HepG2 (cell line): Measurements from ENCODE around the gene ABCB9. TPM values are rescaled to one million over a fixed set of nuclear protein-coding genes. Genes with fewer than 3 reads are reported as not detected.

Experiments used
- AHR ChIP-seq: IDR thresholded peaks from 2 replicates; pipeline ENCODE4 v1.6.1; 2018; ENCODE audit warnings: missing genetic modification reagents, missing compliant biosample characterization
- BHLHE40 ChIP-seq: IDR thresholded peaks from 2 replicates; pipeline ENCODE4 v1.6.1; 2011; ENCODE audit warnings: low read length, improper control_type of control experiment
- CEBPG ChIP-seq: IDR thresholded peaks from 2 replicates; pipeline ENCODE4 v1.6.1; 2016
- FOSL2 ChIP-seq: sonication (generic); formaldehyde crosslinking; IDR thresholded peaks from 2 replicates; pipeline ENCODE4 v1.4.0; 2020; ENCODE audit warnings: missing genetic modification reagents
- GATAD1 ChIP-seq: IDR thresholded peaks from 2 replicates; pipeline ENCODE4 v1.6.1; 2016; ENCODE audit warnings: missing genetic modification reagents, missing compliant biosample characterization
- MAFK ChIP-seq, 2 experiments: IDR thresholded peaks in 1 of 2; conservative IDR thresholded peaks in 1 of 2; 2 replicates each; pipeline ENCODE4 v1.6.1; 2011; ENCODE audit warnings: improper control_type of control experiment in 2 of 2, low read length in 2 of 2
- MED8 ChIP-seq: sonication (generic); formaldehyde crosslinking; IDR thresholded peaks from 2 replicates; pipeline ENCODE4 v1.8.1; 2023; ENCODE audit warnings: mild to moderate bottlenecking, missing genetic modification reagents; ENCODE audit not compliant: insufficient replicate concordance
- RARA ChIP-seq: IDR thresholded peaks from 2 replicates; pipeline ENCODE4 v1.6.1; 2016; ENCODE audit warnings: missing genetic modification reagents, missing compliant biosample characterization
- RFX1 ChIP-seq: fragments of 450-650 bp; IDR thresholded peaks from 2 replicates; pipeline ENCODE4 v1.6.1; 2017
- SOX5 ChIP-seq: IDR thresholded peaks from 2 replicates; pipeline ENCODE4 v1.6.1; 2016; ENCODE audit warnings: borderline replicate concordance
- SOX6 ChIP-seq, 2 experiments: fragments of 450-650 bp in 1 of 2; sonication (generic) in 1 of 2; formaldehyde crosslinking in 1 of 2; IDR thresholded peaks; 2 replicates each; pipeline versions ENCODE4 v1.4.0 to v1.6.1; 2017 to 2020; ENCODE audit warnings: antibody characterized with exemption in 1 of 2, mild to moderate bottlenecking in 1 of 2, missing genetic modification reagents in 1 of 2
- TBX2 ChIP-seq: sonication (generic); formaldehyde crosslinking; IDR thresholded peaks from 2 replicates; pipeline ENCODE4 v1.5.0; 2020; ENCODE audit warnings: missing genetic modification reagents, mild to moderate bottlenecking, borderline replicate concordance
- ZNF121 ChIP-seq: sonication (generic); formaldehyde crosslinking; IDR thresholded peaks from 2 replicates; pipeline ENCODE4 v1.5.0; 2020; ENCODE audit warnings: mild to moderate bottlenecking, missing genetic modification reagents
- ZNF17 ChIP-seq: sonication (generic); formaldehyde crosslinking; IDR thresholded peaks from 2 replicates; pipeline ENCODE4 v1.5.0; 2020; ENCODE audit warnings: mild to moderate bottlenecking, missing genetic modification reagents
- ZNF264 ChIP-seq: sonication (generic); formaldehyde crosslinking; IDR thresholded peaks from 2 replicates; pipeline ENCODE4 v1.4.0; 2020; ENCODE audit warnings: missing genetic modification reagents
- ZNF468 ChIP-seq: sonication (generic); formaldehyde crosslinking; IDR thresholded peaks from 2 replicates; pipeline ENCODE4 v1.8.0; 2022; ENCODE audit warnings: mild to moderate bottlenecking, moderate library complexity, missing genetic modification reagents
- ZNF816 ChIP-seq: sonication (generic); formaldehyde crosslinking; IDR thresholded peaks from 2 replicates; pipeline ENCODE4 v1.8.0; 2022; ENCODE audit warnings: missing genetic modification reagents, mild to moderate bottlenecking, borderline replicate concordance
- ZZZ3 ChIP-seq: sonication (generic); formaldehyde crosslinking; IDR thresholded peaks from 2 replicates; pipeline ENCODE4 v1.4.0; 2020; ENCODE audit warnings: missing genetic modification reagents, mild to moderate bottlenecking, borderline replicate concordance
- polyA plus RNA-seq, 8 experiments: library from polyadenylated mRNA; depleted of rRNA in 3 of 8; stranded (reverse) in 7 of 8; unstranded in 1 of 8; fragments of >200 nt; fragmentation: Illumina TruSeq in 4 of 8; extraction: Trizol in 4 of 8; gene quantifications; 2 replicates each; pipeline versions ENCODE4 v1.2.1 to v1.2.3, GENCODE V29; 2011 to 2016; ENCODE audit warnings: low read depth in 4 of 8, missing spikeins in 1 of 8, mixed read lengths in 1 of 8; ENCODE audit not compliant: insufficient read depth in 1 of 8
- total RNA-seq, 5 experiments: library from RNA; depleted of rRNA; stranded (reverse); fragments of >200 nt; fragmentation: Illumina TruSeq; extraction: Trizol; gene quantifications; 2 replicates each; pipeline ENCODE4 v1.2.3, GENCODE V29; 2016; ENCODE audit warnings: low read depth in 1 of 5
- TF ChIP-seq, protein P1 (sequence below): sonication (generic); formaldehyde crosslinking; IDR thresholded peaks from 2 replicates; pipeline ENCODE4 v1.5.0; 2020; ENCODE audit warnings: mild to moderate bottlenecking, missing genetic modification reagents
- TF ChIP-seq, protein P2 (sequence below): sonication (generic); formaldehyde crosslinking; IDR thresholded peaks from 2 replicates; pipeline ENCODE4 v1.8.0; 2023; ENCODE audit warnings: mild to moderate bottlenecking, missing genetic modification reagents
- TF ChIP-seq, protein P3 (sequence below): sonication (generic); formaldehyde crosslinking; IDR thresholded peaks from 2 replicates; pipeline ENCODE4 v1.4.0; 2020; ENCODE audit warnings: missing genetic modification reagents
- TF ChIP-seq, protein P4 (sequence below): IDR thresholded peaks from 2 replicates; pipeline ENCODE4 v1.4.0; 2020; ENCODE audit warnings: mild to moderate bottlenecking, missing genetic modification reagents

The ABCB9 gene
- total and polyA plus RNA-seq, 2 of the 13 experiments (the other 11 are each of a cell fraction or from before 2014, with no cell fraction given), result 5.1 to 6.0 TPM

DNA sequence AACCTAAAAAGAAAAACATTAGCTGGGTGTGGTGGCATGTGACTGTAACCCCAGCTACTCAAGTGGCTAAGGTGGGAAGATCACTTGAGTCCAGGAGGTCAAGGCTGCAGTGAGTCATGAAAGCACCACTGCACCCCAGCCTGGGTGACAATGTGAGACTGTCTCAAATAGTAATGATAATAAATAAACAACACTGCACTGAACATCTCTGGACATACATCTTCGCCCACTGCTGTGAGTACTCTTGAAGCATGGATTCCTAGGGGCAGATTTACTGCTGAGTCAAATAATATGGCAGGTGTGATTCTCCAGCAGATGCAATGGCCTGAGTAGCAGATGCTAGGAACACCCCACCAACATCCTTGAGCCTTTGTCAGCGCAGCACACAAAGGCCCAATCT lies 23.6 kb downstream of the ABCB9 start (continued):
- TF ChIP-seq MED8 (CRISPR knock-in tag), result no peak
- 0 out of 2 replicates have a peak, but pooled peaks have one; percentile 24 for TF ChIP-seq SOX5
- TF ChIP-seq CEBPG, result no peak
- TF ChIP-seq, protein P1, sequence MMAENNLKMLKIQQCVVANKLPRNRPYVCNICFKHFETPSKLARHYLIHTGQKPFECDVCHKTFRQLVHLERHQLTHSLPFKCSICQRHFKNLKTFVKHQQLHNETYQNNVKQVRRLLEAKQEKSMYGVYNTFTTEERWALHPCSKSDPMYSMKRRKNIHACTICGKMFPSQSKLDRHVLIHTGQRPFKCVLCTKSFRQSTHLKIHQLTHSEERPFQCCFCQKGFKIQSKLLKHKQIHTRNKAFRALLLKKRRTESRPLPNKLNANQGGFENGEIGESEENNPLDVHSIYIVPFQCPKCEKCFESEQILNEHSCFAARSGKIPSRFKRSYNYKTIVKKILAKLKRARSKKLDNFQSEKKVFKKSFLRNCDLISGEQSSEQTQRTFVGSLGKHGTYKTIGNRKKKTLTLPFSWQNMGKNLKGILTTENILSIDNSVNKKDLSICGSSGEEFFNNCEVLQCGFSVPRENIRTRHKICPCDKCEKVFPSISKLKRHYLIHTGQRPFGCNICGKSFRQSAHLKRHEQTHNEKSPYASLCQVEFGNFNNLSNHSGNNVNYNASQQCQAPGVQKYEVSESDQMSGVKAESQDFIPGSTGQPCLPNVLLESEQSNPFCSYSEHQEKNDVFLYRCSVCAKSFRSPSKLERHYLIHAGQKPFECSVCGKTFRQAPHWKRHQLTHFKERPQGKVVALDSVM (CRISPR knock-in tag), result no peak
- no peak for TF ChIP-seq ZNF816
- TF ChIP-seq FOSL2 (CRISPR knock-in tag), result peak; percentile 91
- TF ChIP-seq MAFK (conservative IDR thresholded peaks at IDR 0.05 in 1 of 2, IDR thresholded peaks at IDR 0.05 in 1 of 2; ENCODE audit: low read length in 2 of 2), result peak; percentile 60 to 65; a peak in 3 of 4 replicates
- TF ChIP-seq ZNF264 (CRISPR knock-in tag), result no peak
- TF ChIP-seq, protein P2, sequence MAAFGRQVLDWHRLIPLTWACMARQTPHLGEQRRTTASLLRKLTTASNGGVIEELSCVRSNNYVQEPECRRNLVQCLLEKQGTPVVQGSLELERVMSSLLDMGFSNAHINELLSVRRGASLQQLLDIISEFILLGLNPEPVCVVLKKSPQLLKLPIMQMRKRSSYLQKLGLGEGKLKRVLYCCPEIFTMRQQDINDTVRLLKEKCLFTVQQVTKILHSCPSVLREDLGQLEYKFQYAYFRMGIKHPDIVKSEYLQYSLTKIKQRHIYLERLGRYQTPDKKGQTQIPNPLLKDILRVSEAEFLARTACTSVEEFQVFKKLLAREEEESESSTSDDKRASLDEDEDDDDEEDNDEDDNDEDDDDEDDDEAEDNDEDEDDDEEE, result no peak
- no peak for TF ChIP-seq RFX1
- TF ChIP-seq ZNF17 (CRISPR knock-in tag), result no peak
- 0 out of 2 replicates have a peak, but pooled peaks have one; percentile 31 for TF ChIP-seq AHR (CRISPR knock-in tag)
- TF ChIP-seq, protein P3, sequence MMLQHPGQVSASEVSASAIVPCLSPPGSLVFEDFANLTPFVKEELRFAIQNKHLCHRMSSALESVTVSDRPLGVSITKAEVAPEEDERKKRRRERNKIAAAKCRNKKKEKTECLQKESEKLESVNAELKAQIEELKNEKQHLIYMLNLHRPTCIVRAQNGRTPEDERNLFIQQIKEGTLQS (CRISPR knock-in tag), result 0 out of 2 replicates have a peak, but pooled peaks have one; percentile 39
- no peak for TF ChIP-seq SOX6 (IDR thresholded peaks at IDR 0.05)
- TF ChIP-seq SOX6 (CRISPR knock-in tag; IDR thresholded peaks at IDR 0.05), result peak; percentile 29; the same call in 1 of the 2 replicates
- peak; percentile 51; the same call in 1 of the 2 replicates for TF ChIP-seq RARA
- no peak for TF ChIP-seq ZZZ3 (CRISPR knock-in tag)
- no peak for TF ChIP-seq ZNF468 (CRISPR knock-in tag)
- no peak for TF ChIP-seq ZNF121 (CRISPR knock-in tag)
- TF ChIP-seq GATAD1 (CRISPR knock-in tag), result no peak
- TF ChIP-seq TBX2 (CRISPR knock-in tag), result 0 out of 2 replicates have a peak, but pooled peaks have one; percentile 17
- TF ChIP-seq, protein P4, sequence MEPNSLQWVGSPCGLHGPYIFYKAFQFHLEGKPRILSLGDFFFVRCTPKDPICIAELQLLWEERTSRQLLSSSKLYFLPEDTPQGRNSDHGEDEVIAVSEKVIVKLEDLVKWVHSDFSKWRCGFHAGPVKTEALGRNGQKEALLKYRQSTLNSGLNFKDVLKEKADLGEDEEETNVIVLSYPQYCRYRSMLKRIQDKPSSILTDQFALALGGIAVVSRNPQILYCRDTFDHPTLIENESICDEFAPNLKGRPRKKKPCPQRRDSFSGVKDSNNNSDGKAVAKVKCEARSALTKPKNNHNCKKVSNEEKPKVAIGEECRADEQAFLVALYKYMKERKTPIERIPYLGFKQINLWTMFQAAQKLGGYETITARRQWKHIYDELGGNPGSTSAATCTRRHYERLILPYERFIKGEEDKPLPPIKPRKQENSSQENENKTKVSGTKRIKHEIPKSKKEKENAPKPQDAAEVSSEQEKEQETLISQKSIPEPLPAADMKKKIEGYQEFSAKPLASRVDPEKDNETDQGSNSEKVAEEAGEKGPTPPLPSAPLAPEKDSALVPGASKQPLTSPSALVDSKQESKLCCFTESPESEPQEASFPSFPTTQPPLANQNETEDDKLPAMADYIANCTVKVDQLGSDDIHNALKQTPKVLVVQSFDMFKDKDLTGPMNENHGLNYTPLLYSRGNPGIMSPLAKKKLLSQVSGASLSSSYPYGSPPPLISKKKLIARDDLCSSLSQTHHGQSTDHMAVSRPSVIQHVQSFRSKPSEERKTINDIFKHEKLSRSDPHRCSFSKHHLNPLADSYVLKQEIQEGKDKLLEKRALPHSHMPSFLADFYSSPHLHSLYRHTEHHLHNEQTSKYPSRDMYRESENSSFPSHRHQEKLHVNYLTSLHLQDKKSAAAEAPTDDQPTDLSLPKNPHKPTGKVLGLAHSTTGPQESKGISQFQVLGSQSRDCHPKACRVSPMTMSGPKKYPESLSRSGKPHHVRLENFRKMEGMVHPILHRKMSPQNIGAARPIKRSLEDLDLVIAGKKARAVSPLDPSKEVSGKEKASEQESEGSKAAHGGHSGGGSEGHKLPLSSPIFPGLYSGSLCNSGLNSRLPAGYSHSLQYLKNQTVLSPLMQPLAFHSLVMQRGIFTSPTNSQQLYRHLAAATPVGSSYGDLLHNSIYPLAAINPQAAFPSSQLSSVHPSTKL, result peak; percentile 49
- 0 out of 2 replicates have a peak, but pooled peaks have one; percentile 19 for TF ChIP-seq BHLHE40
